Activated T-helper 2 cell treated with anti-CD3 and anti-CD28 coated beads, Interferon-gamma antibody, Interleukin-2, Interleukin-4, amounts not matched to agents 10 μg/mL and 5 μg/mL and 100 μg/mL, durations not matched to agents 14 hours and 24 hours and 36 hours (primary cell): ENCODE data around the gene SP140. TPM values are rescaled to one million over a fixed set of nuclear protein-coding genes. Genes with fewer than 3 reads are reported as not detected.

ENCODE experiments used
- DNase-seq: peaks from one replicate; pipeline ENCODE4 v3.0.0; 2021; ENCODE audit warnings: low spot score
- H3K27ac Mint-ChIP-seq: one replicate; pipeline ENCODE4 v1.8.0; 2021; ENCODE audit warnings: mixed read lengths
- H3K27me3 Mint-ChIP-seq: one replicate; pipeline ENCODE4 v1.8.0; 2021; ENCODE audit warnings: low read depth, mixed read lengths
- H3K36me3 Mint-ChIP-seq: one replicate; pipeline ENCODE4 v1.8.0; 2021; ENCODE audit warnings: low read depth, mixed read lengths
- H3K4me1 Mint-ChIP-seq: one replicate; pipeline ENCODE4 v1.8.0; 2021; ENCODE audit warnings: low read depth, mixed read lengths
- H3K4me3 Mint-ChIP-seq: one replicate; pipeline ENCODE4 v1.8.0; 2021; ENCODE audit warnings: low read depth, mild to moderate bottlenecking, moderate library complexity, mixed read lengths
- H3K9me3 Mint-ChIP-seq: one replicate; pipeline ENCODE4 v1.8.0; 2021; ENCODE audit warnings: mixed read lengths
- intact Hi-C: fragments of 100-400 bp; cut with micrococcal nuclease; formaldehyde crosslinking; loops from one replicate; pipeline ENCODE4 v1.15.1; 2023
- total RNA-seq: library from RNA; stranded (reverse); gene quantifications from 2 replicates; pipeline ENCODE4 v1.2.3, GENCODE V29; 2022

SP140 gene
- total RNA-seq, 1 donor from 2014 or later = 317 TPM

GRCh38 chr2:230343747-230344146 lies 118.2 kb downstream of the SP140 start:
- H3K9me3 Mint-ChIP-seq = peaks cover 48% of the 10 kb centered on the region
- peak overlapping the region; percentile 28 for H3K4me3 Mint-ChIP-seq
- peaks cover 77% of the 10 kb centered on the region for H3K36me3 Mint-ChIP-seq
- no peaks in the 10 kb centered on the region for H3K27me3 Mint-ChIP-seq
- H3K27ac Mint-ChIP-seq = peak overlapping the region; percentile 56
- H3K4me1 Mint-ChIP-seq = peaks cover 54% of the 10 kb centered on the region
- no peak for DNase-seq
- intact Hi-C loops = loop anchor here (10.0 kb wide), 1 partner anchor 451 kb away; no protein-coding TSS in a partner anchor

DNA sequence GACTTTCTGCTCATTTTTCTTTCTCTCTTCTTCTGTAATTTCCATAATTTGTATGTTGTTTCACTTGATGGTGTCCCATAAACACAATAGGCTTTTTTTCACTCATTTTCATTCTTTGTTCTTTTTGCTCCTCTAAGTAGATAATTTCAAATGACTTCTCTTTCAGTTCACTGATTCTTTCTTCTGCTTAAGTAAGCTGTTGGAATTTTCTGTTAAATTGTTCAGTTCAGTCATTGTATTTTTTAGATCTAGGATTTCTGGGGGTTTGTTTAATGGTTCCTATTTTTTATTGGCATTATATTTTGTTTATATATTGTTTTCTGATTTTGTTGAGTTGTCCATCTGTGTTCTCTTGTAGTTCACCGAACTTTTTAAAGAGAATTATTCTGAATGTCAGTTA lies 120.9 kb downstream of the SP140 start:
- Mint-ChIP-seq H3K36me3 (peaks cover 87% of the 10 kb centered on the region), H3K4me1 (peaks cover 74% of the 10 kb centered on the region), H3K27ac (peak overlapping the region; percentile 59), H3K9me3 (peaks cover 54% of the 10 kb centered on the region), H3K27me3 (no peaks in the 10 kb centered on the region), H3K4me3 (no peak overlapping the region)
- no peak for DNase-seq
- intact Hi-C loops = loop anchor here (5.0 to 10.0 kb wide), 4 partner anchors 71 to 448 kb away; partner anchors contain the start of gene SP100

DNA sequence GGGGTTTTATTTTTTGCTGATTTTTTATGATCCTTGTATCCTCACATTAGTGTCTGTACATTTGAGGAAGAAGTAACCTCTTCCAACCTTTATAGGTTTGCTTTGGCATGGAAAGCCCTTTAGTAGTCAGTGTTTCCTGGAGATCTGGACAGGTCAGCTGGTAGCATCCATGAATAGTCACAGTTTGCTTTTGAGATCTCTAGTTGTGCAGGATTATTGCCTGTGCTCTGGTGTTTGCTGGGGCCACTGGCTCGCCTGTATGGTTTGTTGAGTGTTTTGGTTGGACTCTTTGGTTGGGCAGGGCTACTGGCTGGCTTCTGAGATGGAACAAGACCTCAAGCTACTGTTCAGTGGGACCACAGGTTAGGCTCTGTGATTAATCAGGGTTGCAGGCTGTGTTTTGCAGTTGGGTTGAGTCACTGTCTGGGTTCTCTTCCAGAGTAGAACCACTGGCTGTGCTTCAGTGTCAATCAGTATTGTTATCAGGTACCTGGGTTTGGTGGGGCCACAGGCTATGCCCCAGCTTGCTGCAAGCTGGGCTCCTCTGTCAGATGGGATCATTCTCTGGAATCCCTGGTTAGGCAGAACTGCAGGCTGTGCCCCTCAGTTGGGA lies 121.5 kb downstream of the SP140 start:
- no peak for DNase-seq
- H3K9me3 Mint-ChIP-seq = peaks cover 55% of the 10 kb centered on the region
- peaks cover 90% of the 10 kb centered on the region for H3K36me3 Mint-ChIP-seq
- intact Hi-C loops = loop anchor here (5.0 to 10.0 kb wide), 4 partner anchors 70 to 448 kb away; partner anchors contain the start of gene SP100
- no peak overlapping the region for H3K4me3 Mint-ChIP-seq
- no peaks in the 10 kb centered on the region for H3K27me3 Mint-ChIP-seq
- H3K4me1 Mint-ChIP-seq = peaks cover 76% of the 10 kb centered on the region
- H3K27ac Mint-ChIP-seq = peak overlapping the region; percentile 94

DNA sequence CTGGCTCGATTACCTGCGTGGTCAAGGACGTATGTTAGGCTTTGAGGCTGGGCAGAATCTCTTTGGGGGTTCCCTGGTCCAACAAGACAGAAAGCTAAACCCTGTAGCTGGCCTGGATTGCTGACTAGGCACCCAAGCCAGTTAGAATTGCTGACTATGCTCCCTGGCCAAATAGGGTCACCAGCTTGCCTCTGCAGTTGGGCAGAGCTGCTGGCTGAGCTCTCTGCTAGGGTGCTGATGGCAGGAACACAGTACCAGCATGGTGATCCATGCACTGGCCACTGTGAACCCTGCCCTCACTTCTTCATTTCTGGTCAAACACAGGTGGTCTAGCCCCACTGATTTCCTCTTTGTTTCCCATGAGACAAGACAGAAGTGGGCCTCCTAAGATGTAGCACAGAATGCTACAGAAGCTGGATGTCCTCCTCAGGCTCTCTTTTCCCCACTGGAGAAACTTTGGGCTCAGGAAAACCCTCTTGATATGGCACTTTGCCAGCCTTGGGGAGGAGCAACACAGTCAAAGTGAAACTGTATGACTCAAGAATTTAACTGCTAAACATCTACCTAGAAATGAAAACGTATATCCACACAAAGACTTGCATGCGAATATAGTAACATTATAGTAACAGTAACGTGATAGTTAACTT lies 122.2 kb downstream of the SP140 start:
- peaks cover 52% of the 10 kb centered on the region for H3K9me3 Mint-ChIP-seq
- H3K36me3 Mint-ChIP-seq = peaks cover 88% of the 10 kb centered on the region
- H3K4me3 Mint-ChIP-seq = peak overlapping the region; percentile 61
- H3K27ac Mint-ChIP-seq = peak overlapping the region; percentile 94
- DNase-seq = peak; percentile 45
- H3K27me3 Mint-ChIP-seq = no peaks in the 10 kb centered on the region
- peaks cover 73% of the 10 kb centered on the region for H3K4me1 Mint-ChIP-seq
- intact Hi-C loops = loop anchor here (1.0 to 10.0 kb wide), 7 partner anchors 12 to 447 kb away; partner anchors contain the start of gene SP100

- H3K4me1 Mint-ChIP-seq = peaks cover 66% of the 10 kb centered on the region
- H3K27ac Mint-ChIP-seq = peak overlapping the region; percentile 94
- peaks cover 82% of the 10 kb centered on the region for H3K36me3 Mint-ChIP-seq
- peaks cover 44% of the 10 kb centered on the region for H3K9me3 Mint-ChIP-seq
- no peak for DNase-seq
- intact Hi-C loops = loop anchor here (1.0 to 10.0 kb wide), 7 partner anchors 13 to 446 kb away; partner anchors contain the start of gene SP100
- no peaks in the 10 kb centered on the region for H3K27me3 Mint-ChIP-seq
- peak overlapping the region; percentile 61 for H3K4me3 Mint-ChIP-seq
These were observed 123.3 kb downstream of the SP140 start for GRCh38 chr2:230348787-230349186.

- H3K4me3 Mint-ChIP-seq = no peak overlapping the region
- H3K36me3 Mint-ChIP-seq = peaks cover 84% of the 10 kb centered on the region
- intact Hi-C loops = no loop called here
- H3K27ac Mint-ChIP-seq = no peak overlapping the region
- no peak for DNase-seq
- H3K9me3 Mint-ChIP-seq = peaks cover 23% of the 10 kb centered on the region
- H3K27me3 Mint-ChIP-seq = no peaks in the 10 kb centered on the region
- H3K4me1 Mint-ChIP-seq = peaks cover 28% of the 10 kb centered on the region
These were observed 130.5 kb downstream of the SP140 start for GRCh38 chr2:230356084-230356483.

DNA sequence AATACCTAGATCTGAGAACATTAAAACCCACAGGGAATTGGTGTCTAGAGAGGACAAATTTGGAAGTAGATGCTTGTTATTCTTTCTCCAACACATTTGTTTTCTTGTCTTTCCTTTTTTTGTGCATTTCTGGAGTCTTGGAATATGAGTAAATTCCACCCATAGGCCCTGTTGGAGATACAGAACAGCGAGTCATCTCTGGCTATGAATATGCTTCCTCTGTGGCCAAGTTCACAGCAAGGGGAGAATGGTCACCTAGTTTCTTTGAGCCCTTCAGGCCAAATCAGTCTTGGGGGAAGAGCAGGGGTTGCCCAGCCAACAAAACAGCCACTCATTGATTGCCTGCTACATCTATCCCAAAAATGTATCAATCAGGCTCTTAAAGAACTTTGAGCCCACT lies 132.8 kb downstream of the SP140 start:
- intact Hi-C loops = no loop called here
- Mint-ChIP-seq H3K27me3 (no peaks in the 10 kb centered on the region), H3K36me3 (peaks cover 90% of the 10 kb centered on the region), H3K27ac (no peak overlapping the region), H3K9me3 (peaks cover 30% of the 10 kb centered on the region), H3K4me1 (peaks cover 38% of the 10 kb centered on the region), H3K4me3 (no peak overlapping the region)
- DNase-seq = no peak

DNA sequence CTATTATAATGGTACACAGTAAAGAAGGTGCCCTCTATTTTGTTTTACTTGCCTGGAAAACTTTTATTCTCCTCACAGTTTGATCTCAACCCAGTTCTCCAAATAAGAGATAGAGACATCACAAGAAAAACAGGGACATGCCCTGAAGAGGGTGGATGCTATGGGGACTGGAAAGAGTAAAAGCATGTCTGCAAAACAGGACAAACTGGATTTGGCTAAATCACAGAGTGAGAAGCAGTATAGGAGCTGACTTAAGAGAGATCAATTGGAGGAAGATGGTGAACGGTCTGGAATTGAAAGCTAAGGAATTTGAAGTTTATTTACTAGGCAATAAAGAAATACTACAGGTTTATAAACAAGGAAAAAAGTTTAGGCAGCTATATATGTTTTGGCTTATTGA lies 134.5 kb downstream of the SP140 start:
- intact Hi-C loops = no loop called here
- no peak for DNase-seq
- H3K4me1 Mint-ChIP-seq = peaks cover 38% of the 10 kb centered on the region
- peaks cover 40% of the 10 kb centered on the region for H3K9me3 Mint-ChIP-seq
- no peaks in the 10 kb centered on the region for H3K27me3 Mint-ChIP-seq
- H3K4me3 Mint-ChIP-seq = no peak overlapping the region
- peak overlapping the region; percentile 34 for H3K27ac Mint-ChIP-seq
- H3K36me3 Mint-ChIP-seq = peaks cover 94% of the 10 kb centered on the region

- Mint-ChIP-seq H3K27ac (peak overlapping the region; percentile 54), H3K4me3 (no peak overlapping the region), H3K27me3 (no peaks in the 10 kb centered on the region), H3K9me3 (peaks cover 41% of the 10 kb centered on the region), H3K36me3 (peaks cover 95% of the 10 kb centered on the region), H3K4me1 (peaks cover 36% of the 10 kb centered on the region)
- DNase-seq = no peak
- intact Hi-C loops = no loop called here
These were observed 136.6 kb downstream of the SP140 start for GRCh38 chr2:230362030-230362691.

Other genes starting within 250 kb of the SP140 start
- 6.7 and 7.8 TPM in 2 replicates for gene SLC16A14, start 156.8 kb upstream of the SP140 start, total RNA-seq
- gene SP110, start 5.8 kb upstream of the SP140 start, total RNA-seq = 114 and 121 TPM in 2 replicates
- 55.7 and 59.1 TPM in 2 replicates for gene SP140L, start 101.5 kb downstream of the SP140 start, total RNA-seq
- gene SP100, start 190.5 kb downstream of the SP140 start, total RNA-seq = 153 and 158 TPM in 2 replicates